Fibroblast of mammary gland (primary cell): ENCODE measurements around the gene PGGHG.

ENCODE experiments used
- DNase-seq: peaks from one replicate; pipeline ENCODE4 v3.0.0-alpha.2; 2010; ENCODE audit warnings: low read depth
- H3K4me3 ChIP-seq: 2 replicates; pipeline ENCODE4 v1.5.1; 2011; ENCODE audit warnings: low read depth, mild to moderate bottlenecking, low read length, moderate library complexity; ENCODE audit not compliant: control insufficient read depth
- TF ChIP-seq, protein P1 (sequence below): conservative IDR thresholded peaks from 2 replicates; pipeline ENCODE4 v1.5.1; 2011; ENCODE audit warnings: low read depth, low read length, inconsistent platforms; ENCODE audit not compliant: control insufficient read depth, insufficient read depth

PGGHG gene

DNA sequence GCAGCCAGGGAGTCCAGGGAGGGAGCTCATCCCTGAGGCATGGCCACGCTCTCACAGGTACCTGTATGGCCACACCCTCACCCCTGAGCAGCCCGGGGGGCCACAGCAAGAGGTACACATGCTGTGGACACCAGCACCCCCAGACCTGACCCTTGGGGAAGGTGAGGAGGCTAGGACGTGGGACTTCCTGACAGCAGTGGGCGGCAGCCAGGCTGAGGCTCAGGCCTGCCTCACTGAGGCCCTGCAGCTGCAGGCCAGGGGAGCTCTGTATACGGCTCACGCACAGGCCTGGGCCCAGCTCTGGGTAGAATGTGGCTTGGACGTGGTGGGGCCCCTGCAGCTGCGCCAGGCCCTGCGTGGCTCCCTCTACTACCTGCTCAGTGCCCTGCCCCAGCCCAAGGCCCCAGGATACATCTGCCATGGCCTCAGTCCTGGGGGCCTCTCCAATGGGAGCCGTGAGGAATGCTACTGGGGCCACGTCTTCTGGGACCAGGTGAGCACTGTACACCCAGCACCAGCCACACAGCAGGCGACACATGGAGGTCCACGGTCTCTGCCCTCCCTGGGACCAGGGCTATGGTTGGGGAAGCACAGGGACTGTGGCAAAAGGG is 1.8 kb downstream of the PGGHG start:
- TF ChIP-seq, protein P1, sequence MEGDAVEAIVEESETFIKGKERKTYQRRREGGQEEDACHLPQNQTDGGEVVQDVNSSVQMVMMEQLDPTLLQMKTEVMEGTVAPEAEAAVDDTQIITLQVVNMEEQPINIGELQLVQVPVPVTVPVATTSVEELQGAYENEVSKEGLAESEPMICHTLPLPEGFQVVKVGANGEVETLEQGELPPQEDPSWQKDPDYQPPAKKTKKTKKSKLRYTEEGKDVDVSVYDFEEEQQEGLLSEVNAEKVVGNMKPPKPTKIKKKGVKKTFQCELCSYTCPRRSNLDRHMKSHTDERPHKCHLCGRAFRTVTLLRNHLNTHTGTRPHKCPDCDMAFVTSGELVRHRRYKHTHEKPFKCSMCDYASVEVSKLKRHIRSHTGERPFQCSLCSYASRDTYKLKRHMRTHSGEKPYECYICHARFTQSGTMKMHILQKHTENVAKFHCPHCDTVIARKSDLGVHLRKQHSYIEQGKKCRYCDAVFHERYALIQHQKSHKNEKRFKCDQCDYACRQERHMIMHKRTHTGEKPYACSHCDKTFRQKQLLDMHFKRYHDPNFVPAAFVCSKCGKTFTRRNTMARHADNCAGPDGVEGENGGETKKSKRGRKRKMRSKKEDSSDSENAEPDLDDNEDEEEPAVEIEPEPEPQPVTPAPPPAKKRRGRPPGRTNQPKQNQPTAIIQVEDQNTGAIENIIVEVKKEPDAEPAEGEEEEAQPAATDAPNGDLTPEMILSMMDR = no peak
- no peak for DNase-seq
- no peak overlapping the region for H3K4me3 ChIP-seq

DNA sequence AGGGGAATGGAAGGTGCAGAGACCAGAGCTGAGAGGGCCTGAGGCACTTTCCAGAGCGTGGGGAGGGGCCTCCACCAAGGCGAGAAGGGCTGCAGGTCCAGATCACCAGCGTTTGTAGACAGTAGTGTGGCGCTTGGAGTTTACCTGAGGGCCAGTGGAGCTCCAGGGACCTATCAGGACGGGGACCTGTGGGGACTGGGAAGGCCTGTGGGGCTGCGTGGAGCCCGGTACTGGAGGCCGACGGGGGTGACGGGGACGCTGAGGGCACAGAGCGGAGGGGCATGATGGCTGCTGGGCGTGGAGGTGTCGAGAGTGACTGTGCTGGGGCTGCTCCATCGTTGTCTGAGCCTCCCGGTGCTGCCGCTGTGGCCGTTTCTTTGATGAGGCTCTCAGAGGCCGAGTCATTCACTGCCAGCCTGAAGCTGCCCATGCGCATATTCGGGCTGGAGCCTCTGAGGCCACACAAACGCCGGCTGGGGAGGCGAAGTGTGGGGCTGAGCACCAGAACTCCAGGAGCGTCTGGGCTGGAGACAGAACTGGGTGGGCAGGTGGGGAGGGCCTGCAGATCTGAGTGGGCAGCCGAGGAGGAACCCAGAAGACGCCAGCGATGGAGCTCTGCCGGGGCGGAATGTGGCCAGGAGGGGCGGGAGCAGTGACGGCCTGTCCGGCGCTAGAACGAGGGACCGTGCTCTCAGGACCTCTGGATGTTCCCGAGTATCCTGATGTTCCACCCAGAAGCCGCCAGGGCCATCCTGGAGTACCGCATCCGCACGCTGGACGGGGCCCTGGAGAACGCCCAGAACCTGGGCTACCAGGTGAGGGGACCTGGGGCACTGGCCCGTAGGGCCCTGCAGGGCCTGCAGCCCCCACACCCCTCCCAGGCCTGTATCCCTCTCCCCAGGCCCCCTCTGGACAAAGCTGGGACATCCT is 2.6 kb downstream of the PGGHG start:
- TF ChIP-seq, protein P1 = no peak
- no peak for DNase-seq
- H3K4me3 ChIP-seq = no peak overlapping the region

DNA sequence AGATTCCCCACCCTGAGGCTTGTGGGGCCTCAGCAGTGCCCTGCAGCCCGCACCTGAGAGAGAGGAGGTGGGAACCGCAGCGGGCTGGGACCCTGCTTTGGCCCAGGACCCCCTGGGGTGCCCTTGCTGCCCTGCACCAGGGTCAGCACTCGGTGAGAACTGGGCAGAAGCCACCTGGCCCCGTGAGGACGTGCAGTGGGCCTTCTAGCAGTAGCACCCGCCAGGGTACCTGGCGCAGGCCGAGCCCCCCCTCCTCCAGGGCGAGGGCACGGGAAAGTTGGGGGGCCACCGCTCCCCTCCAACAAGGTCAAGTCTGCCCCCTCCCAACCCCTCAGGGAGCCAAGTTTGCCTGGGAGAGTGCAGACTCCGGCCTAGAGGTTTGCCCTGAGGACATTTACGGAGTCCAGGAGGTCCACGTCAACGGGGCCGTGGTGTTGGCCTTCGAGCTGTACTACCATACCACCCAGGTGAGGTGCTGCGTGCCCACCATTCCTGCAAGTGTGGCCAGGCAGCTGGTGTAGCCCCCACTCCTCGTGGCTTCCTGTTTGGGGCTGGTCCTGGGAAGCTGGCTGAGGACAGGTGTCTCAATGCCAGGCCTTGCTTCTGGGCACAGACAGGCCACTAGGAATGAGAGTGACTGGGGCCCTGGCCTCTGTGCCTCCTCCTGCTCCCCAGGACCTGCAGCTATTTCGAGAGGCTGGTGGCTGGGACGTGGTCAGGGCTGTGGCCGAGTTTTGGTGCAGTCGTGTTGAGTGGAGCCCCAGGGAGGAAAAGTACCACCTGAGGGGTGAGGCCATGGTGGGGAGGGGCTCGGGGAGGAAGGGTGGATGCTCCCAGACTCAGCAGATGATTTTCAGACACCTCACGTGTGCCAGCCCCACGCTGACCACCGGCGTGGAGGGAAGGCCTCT is 3.5 kb downstream of the PGGHG start:
- H3K4me3 ChIP-seq = no peak overlapping the region
- DNase-seq = no peak
- TF ChIP-seq, protein P1 = no peak

DNA sequence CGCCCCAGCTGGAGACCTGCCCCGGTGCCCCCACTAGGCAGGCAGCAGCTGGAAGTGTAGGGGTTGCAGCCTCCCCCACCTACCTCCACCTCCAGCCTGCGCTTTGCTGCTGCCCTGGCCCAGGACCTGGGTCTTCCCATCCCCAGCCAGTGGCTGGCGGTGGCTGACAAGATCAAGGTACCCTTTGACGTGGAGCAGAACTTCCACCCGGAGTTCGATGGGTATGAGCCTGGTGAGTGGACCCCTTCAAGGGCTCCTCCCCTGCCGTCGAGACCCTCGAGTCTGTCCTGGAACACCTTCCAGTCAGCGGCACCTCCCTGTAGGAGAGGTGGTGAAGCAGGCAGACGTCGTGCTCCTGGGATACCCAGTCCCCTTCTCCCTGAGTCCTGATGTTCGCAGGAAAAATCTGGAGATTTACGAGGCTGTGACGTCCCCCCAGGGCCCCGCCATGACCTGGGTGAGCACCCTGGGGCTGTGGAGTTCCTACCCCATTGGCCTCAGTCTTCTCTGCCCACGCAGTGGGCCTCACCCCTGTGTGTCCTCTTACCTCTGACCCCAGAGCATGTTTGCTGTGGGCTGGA is 4.4 kb downstream of the PGGHG start:
- no peak for DNase-seq
- no peak overlapping the region for H3K4me3 ChIP-seq
- TF ChIP-seq, protein P1 = no peak

DNA sequence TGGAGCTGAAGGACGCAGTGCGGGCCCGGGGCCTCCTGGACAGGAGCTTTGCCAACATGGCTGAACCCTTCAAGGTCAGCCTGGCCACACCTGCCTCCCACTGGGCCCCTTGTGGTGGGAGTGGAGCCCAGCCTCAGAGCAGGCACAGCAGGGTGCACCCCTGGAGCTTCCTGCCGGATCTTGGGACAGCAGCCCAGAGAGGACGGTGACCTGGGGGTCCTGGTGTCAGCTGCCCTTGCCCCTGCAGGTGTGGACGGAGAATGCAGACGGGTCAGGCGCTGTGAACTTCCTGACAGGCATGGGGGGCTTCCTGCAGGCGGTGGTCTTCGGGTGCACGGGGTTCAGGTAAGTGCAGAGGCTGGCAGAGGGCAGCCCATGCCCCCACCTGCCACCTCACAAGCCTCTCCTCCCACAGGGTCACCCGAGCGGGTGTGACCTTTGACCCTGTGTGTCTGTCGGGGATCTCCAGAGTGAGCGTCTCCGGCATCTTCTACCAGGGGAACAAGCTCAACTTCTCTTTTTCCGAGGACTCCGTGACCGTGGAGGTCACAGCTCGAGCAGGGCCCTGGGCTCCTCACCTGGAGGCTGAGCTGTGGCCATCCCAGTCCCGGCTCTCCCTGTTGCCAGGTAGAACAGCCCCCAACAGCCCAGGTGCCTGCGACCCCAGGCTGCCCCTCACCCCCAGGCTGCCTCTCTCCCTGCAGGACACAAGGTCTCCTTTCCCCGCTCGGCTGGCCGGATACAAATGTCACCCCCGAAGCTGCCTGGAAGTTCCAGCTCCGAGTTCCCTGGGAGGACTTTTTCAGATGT is 5.1 kb downstream of the PGGHG start:
- H3K4me3 ChIP-seq = no peak overlapping the region
- DNase-seq = no peak
- TF ChIP-seq, protein P1 = no peak
